ENCODE measurements around the gene MEGF6.

The MEGF6 gene

DNA sequence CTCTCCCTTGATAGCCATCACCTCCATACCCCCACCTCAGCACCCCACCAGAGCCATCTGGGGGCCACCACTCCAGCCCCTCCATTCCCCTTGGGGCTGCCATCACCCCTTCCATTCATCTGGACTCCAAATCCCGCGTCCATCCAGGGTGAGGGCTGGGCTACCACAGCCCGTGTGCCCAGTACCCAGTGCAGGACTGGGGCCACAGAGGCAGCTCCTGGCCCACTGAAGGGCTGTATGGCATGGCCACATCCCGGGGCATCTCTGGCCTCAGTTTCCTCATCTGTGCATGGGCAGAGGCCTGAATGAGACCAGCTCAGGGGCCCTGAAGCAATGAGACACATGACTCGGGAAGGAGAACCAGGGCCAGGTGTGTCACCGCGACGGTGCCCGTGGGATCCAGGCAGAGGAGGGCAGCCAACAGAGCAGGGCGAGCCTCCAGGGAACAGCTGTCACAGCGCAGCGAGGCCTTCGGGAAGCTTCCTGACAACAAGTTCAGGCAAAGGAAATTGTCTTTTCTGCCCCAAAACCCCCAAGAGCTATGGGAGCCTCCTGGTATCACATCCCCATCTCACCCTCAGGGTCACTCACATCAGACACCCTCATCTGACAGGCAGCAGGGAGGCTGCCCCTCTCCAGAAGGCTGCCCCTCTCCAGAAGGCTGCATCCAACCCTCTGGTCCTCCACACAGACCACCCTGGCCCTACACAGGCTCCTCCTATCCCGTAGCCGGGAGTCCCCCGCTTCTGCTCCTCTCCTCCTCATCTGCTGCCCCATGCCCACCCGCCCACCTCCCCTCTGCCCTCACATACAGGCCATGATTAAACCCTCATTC lies 76.3 kb downstream of the MEGF6 start:
- DNase-seq = no peak

DNA sequence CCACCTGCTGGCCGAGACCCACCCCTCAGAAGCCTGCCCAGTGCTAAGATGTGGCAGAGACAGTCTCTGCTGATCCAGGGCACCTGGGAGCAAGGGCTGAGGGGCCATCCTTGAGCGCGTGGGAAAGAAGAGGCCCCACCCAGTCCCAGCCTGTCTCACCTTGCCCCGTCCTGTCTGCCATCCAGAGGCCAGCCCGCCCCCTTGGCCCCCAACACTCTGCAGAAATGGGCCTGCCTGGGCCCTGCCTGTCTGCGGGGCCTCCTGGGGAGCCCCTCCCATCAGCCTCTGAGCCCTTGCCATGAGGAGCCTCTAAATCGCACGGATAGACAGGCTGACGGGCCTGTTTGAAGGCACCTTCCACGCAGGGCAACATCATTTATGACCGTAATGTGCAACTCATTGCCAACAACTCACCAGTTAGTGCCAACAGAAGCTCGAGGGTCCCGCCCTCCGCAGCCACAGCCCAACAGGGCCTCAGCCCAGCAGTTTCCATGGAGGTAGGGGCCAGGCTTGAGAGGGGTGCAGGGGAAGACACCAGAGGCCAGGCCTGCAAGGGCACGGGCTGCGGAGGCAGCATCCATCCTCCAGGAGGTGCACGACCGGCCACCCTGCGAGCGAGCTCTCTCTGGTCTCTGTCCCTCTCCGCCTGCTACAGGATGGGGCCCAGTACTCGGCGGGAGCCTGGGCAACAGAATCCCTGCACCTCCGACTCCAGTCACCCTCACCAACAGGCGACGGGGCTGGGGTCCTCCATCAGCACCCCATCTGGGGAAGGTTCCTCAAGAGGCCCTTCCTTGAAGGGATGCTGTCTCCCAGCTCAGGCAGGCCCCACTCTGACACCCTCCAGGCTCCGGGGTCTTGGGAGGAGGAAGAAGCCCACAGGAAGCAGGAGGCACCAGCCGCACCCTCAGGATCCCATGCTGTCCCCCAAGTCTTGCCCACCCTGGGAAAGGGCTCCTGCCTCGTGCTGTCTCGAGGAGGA lies 78.0 kb downstream of the MEGF6 start:
- no peak for DNase-seq

DNA sequence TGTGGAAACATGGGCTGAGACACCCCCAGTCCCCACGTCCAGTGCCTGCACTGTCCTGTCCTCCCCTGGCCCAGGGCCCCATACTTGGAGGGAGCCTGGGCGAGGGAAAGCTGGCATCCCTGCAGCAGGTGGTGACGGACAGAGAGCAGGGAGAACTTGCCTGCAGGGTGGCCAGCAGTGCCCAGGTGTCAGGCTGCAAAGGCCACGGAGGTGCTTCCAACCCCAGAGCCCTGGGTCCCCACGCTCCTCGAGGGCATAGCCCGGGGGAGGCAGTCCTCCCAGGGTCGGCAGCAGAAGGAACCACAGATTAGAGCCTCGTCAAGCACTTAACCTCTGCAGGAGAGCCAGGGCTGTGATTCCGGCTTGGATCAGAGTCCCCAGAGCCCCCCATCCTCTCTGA lies 79.4 kb downstream of the MEGF6 start:
- no peak for DNase-seq

DNA sequence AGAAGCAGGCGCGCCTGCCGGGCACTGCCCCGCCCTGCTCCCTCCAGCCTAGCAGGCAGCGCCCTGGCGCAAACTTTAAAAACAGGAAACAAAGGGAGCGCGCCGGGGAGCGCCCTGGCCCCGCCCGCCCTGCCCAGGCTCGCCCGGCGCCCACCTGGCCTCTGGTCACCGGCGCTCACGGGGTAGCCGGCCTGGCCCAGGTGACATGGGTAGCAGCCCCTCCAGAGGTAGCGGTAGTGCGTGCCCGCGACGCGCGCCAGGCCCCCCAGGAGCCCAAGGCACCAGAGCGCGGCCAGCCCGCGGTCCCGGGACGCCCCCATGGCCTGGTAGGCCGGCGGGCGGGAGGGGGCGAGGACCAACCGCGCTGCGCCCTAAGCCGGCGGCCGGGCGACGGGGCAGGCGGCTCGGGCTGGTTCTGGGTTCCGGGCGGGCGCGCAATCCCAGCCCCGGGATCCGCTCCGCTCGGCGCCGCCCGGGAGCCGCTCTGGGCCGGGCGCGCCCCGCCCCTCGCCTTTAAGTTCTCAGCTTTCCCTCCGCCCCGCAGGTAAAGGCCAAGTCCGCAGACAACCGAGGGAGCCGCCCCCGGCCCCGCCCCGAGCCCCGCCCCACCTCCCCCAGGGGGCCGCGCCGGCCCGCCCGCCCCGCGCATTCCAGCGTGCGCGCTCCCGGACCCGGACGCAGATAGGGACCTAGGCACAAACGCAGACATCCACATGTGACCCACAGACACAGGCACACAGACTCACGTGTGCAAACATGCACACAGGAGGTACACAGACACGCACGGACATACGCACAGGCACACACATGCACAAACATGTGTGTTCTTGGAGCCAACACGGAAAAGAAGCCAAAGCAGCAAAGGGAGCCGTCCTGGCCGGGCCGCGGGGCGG lies 80.1 kb downstream of the MEGF6 start:
- DNase-seq = peak; percentile 74 to 85

DNA sequence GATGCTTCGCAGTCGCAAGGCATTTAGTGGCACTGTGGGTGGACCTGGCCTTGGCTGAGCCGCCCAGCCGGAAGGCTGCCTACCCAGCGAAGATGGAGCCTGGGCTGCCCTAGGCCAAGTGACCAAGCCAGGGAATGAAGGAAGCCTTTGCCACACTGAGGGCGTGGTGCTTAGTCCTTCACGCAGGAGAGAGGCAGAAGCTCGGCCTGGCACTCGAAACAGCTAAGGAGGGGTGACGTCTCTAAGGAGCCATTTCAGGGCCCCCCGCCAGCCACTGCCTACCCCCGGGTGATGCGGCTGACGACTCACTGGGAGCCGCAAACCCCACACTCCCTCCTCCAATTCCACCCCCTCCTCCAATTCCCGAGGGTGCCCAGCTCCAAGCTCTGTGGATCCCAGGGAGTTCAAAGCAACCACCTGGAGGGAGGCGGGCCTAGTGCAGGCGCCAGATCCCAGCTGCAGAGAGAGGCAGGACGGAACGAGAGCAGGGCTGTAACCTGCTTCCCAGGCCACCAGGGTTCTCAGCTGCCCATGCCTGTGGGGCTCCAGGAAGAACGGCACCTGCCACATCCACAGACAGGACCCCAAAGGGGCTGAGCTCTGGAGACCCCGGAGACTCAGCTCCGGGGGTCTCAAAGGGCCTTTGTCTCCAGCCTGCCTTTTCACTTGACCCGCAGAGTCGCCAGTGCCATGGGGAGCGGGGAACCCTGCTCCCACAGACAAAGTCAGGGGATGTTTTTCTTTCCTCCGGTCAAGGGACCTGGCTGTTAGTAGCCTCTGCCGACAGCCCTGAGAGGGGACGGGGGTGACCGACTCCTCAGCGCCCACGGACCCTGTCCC lies 81.0 kb downstream of the MEGF6 start:
- DNase-seq = no peak

DNA sequence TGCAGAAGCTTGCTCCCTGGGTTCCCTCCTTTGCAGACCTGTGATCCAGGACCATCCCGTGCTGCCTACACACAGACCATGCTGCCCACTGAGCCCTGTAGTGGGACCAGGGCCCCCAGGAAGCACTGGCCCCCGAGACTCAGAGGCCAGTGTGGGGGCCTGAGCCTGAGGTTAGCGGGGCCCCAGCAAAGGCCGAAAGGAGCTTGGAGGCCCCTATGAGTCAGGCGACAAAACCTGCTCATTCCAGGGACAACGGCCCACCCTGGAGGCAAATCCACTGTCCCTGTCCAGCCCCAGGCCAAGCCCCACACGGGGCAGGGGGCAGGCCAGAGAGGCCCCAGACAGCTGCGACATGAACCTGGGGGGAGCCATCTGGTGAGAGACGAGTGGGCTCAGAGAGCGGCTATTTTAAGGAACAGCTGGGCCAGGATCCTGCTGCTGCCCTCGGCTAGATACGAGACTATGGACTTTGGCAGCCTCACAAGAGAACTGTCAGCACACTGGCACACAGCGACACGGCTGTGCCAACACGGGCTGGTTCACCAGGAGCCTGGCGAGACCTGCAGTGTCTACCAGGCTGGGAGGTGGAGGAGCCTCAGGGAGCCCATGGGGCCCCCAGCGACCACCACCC lies 82.1 kb downstream of the MEGF6 start:
- no peak for DNase-seq

DNA sequence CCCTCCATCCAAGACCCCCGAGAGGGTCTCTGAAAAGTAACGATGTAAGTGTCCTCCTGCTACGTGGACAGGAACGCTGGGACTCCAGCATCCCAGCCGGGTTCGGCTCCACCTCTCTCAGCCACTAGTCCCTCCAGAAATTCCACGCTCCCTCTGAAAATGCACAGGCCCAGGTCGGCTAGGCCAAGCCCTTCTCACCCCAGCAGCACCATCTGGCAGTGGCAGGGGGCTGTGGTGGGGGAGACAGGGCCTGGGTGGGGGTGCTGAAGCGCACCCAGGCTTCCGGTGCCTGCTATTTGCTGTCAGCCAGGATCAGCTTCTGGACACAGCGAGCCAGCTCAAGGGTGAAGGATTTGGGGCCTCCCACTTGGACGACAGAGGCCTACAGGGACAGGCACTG lies 83.5 kb downstream of the MEGF6 start:
- no peak for DNase-seq

DNA sequence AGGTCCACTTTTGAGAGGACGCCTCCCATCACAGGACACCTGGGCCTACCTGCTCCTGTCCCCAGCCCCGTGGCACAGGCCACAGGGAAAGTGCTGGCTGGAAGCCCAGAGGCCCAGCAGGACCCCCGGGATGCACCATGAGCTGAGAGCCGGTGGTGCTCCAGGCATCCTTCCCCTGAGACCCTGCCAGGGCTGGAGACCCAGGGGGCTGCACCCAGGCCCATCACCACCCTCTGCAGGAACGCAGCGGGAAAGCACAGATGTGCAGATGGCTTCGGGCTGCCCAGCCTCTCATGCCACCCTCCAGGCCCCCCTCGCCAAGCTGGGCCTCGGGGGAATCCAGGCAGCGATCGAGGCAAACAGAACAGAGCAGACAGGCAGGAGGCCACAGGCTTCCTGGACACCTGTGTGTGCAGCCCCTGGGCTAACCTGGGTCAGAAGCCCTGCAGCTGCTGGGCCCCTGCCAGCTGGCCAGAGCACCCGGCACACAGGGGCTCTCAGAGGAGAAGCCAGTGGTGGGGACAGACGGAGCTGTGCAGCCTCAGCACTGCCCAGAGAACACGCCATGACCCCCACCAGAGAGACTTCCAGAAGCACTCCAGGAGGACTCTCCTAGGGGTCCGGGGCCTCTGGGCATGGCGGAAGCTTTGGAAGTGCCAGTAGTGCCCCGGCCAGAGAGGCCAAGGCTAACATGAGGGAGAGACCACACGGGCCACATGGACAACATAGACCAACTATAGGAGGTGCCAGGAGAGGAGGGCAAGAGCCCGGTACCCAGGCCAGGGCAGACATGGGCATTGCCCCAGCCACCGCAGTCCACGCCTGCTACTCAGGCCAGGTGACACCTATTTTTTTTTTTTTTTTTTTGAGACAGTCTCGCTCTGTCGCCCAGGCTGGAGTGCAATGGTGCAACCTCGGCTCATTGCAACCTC lies 85.5 kb downstream of the MEGF6 start:
- no peak for DNase-seq

DNA sequence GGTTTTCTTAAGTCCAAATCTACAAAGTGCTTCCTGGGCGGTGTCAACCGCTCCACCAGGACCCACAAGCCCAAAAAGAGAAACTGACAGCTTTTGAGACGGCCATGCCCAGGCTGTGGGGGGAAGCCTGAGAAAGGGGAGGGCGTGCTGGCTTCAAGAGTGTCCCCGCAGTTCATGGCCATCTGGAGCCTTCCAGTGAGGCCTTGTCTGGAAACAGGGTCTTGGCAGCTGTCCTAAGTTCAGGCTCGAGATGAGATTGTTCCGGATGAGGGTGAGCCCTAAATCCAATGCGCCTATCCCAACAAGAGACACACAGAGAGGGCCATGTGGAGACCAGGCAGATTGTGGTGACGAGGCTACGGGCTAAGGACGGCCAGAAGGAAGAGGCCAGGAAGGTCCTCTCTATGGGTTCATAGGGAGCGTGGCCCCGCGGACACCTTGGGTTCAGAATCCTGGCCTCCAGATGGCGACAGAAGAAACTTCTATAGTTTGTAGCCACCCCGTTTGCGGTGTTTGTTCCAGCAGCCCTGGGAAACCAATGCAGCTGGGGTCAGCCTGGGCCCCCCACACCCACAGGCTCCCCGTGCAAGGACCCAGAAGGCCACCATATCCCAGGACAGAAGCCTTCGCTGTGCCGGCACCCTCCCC lies 86.6 kb downstream of the MEGF6 start:
- DNase-seq = no peak

DNA sequence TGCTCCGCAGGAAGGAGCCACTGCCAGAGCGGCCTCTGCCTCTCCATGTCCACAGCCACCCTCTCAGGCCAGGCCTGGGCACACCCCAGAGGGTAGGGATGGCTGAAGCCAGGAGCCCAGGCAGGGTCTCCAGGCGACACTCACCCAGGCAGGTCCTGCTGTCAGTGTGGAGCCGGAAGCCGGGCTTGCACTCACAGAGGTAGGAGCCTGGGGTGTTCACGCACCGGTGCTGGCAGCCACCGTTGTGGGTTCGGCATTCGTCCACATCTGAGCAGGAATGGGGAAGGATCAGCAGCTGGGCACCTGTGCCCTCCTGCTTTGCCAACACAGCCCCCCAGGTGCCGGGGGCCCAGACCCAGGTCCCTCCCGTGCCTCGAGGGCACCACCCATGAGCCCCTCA lies 87.3 kb downstream of the MEGF6 start:
- no peak for DNase-seq

DNA sequence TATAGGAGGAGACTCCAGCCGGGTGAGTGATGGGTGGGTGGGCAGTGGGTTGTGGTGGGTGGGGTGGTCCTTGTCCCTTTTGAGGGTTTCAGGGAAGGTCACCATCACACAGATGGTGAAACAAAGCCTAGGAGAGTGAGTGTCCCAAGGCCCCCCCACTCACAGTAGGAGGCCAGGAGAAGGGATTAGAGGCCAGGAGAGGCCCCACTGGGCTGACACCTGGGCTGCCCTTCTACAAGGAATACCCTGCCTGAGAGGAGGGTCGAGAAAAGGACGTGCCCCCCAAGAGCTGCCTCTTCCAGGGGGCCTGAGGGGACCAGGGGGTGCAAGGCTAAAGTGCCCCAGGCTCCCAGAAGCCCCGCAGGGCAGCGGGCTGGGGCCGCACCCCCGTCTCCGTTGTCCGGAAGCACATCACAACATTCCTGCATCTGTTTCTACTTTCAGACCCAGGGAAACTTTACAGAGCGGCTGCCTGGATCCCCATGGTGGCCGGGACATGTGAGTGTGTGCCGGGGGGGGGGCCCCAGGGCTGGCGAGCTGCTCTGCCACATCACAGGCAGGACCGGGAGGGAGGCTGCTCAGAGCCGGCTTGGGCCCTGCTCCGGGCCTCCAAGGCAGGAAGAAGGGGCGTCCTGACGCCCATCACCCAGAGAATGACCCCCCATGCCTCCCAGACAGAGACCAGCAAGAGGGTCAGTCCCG lies 88.6 kb downstream of the MEGF6 start:
- no peak for DNase-seq

DNA sequence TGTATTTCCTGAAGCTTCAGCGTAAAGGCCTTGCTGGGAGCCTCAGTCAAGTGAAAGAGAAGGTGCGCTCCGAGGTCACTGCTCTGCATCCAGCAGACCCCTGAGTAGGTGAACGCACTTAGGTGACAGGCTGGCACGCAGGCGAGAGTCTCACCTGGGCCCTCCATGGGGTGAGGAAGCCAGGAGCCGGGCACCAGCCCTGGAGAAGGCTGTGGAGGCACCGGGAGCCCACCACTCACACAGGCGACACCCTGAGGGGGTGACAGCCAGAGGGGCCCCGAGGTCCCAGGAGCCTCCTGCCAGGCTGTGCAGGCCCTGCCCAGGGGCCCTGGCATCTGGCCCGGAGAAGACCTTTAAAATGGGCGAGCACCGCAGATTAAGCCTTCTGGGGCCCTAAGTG lies 89.2 kb downstream of the MEGF6 start:
- DNase-seq = no peak

DNA sequence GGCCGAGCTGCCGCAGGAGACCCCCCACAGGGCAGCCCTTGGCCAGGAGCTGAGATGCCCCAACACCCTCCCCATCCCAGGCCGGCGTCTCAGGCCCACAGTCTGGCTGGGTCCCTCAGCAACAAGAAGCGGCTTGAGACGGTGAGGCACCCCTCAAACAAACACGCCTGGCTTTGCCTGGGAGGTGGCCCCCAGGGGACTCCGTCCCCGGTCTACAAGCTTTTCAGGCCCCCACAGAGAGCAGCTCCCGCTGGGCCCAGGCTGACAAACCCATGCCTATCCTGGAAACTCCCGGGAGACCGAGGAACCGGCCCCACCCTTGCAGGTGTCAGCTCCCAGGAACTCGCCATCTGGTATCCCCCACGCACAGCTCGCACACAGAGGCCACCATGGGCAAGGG lies 89.9 kb downstream of the MEGF6 start:
- DNase-seq = no peak

DNA sequence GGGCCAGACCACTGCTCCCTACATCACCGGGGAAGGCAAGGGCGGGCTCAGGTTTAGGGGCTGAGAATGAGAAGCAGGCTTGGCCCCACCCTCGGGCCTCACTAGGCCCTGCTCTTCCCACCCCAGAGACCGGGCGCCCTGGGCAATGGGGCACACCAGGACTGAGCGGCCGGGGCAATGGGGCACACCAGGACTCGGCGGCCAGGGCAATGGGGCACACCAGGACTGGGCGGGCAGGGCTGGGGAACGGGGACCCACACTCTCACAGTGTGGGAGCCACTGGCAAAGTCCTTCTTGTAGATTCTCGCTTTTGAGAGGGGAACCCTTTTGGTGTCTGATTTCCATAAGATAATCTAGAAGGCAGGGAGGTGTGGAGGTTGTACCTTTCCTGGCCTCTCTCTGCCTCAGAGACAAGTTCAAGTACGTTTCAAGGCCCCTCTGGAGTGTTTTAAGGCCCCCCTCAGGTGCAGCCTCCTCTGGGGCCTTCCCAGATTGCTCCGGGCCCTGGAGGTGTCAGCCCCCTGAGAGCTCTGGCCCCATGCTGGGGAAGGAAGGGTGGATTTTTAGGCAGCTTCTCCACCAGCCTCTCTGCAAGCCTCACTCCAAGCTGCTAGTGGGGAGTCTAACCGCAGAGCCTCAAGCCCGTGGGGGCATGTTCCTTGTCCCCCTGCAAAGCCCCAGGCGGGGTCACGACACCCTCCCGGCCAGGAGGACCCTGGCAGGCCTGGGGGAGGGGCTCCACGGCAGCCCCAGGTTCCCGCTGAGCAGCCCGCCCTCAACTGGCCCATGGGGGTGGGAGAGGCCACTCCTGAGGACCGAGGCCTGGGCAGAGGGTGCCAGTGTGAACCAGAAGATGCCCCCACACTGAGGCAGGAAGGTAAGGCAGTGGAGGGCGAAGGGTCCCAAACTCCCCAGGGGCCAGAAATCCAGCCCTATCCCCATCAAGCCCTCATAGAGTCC lies 90.6 kb downstream of the MEGF6 start:
- no peak for DNase-seq

DNA sequence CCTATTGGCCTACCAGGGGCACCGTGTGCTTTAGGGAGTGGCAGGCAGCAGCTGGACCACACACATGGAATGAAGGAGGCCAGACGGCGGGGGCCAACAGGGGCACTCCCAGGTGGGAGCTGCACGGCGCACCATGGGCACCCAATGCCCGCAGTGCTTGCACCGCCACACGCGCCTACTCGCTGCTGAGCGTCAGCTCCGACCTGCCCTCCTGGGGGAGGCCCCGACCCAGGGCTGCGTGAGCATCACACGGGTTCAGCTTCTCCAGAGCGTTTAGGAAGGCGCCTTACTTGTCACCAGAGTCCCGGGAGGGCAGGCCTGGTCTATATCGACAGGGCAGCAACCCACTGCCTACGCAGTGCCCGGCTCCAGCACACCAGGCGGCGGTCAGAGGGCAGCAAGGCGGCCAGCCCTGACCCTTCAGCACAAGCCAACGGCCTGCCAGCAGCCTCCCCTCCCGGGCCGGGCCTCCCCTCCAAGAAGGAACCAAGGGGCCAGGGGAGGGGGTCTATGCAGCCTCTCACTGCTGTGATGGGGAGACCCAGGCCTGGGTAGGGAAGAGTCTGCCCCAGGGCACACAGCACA lies 91.9 kb downstream of the MEGF6 start:
- no peak for DNase-seq

DNA sequence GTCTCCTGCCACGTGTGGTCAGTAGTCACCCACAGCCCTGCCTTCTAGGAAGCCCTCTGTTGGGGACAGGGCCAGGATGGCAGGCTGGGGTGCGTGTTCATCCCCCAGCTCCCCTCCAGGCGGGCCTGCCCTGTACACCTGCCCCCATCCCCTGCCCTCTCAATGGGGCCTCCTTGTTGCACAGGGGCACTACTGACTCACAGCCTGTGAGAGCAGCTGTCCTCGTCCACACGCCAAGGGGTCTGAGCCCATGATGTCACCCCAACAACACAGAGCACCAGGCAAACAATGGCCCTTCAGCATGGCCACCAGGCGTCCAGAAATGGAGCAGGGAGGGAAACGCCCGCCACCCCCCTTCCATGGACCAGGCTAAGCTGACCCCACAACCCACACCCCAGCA lies 92.6 kb downstream of the MEGF6 start:
- no peak for DNase-seq

DNA sequence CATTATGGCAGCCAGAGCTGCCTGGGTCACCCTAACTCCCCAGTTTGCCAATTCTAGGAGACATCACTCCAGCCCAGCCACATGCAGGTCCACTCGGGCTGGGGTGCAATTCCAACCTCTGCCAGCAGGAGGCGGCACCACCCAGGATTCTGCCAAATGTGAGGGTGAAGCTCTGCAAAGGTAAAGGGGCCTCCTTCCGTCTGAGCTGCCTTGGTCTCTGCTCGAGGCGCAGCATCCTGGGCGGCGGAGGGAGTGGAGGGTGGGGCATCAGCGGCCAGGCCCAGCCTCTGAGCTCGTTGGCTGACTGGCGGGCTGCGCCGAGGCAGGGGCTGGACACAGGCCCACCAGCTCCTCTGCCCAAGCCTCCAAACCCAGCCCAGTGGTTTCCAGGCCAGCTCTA lies 93.1 kb downstream of the MEGF6 start:
- peak in 1 of 2 donors; percentile 35 for DNase-seq

Data from CD4-positive, alpha-beta T cell treated with Interferon alpha-2 for 1 hour (primary cell).